SK-N-SH (cell line): ENCODE data around the gene PLCB1.

Experiments
- EP300 ChIP-seq, 2 experiments: IDR thresholded peaks; 2 replicates each; pipeline versions ENCODE4 v1.4.0 to v1.6.1; 2012; ENCODE audit warnings: borderline replicate concordance in 1 of 2, low read depth in 1 of 2, low read length in 1 of 2
- EZH2phosphoT487 ChIP-seq: fragments of 200-600 bp; sonication (generic); IDR thresholded peaks from 2 replicates; pipeline ENCODE4 v1.6.1; 2017; ENCODE audit warnings: low read depth, mixed run types, mild to moderate bottlenecking, antibody characterized with exemption, moderate library complexity, borderline replicate concordance
- FOXJ3 ChIP-seq: sonication (generic); formaldehyde crosslinking; IDR thresholded peaks from 2 replicates; pipeline ENCODE4 v1.5.1; 2020; ENCODE audit warnings: mild to moderate bottlenecking, missing genetic modification reagents
- JUND ChIP-seq: IDR thresholded peaks from 2 replicates; pipeline ENCODE4 v1.4.0; 2012
- NFIC ChIP-seq: IDR thresholded peaks from 2 replicates; pipeline ENCODE4 v1.4.0; 2012; ENCODE audit warnings: borderline replicate concordance
- TAF1 ChIP-seq: IDR thresholded peaks from 2 replicates; pipeline ENCODE4 v1.6.1; 2012; ENCODE audit warnings: low read depth, mild to moderate bottlenecking, low read length, moderate library complexity, borderline replicate concordance
- TCF12 ChIP-seq: IDR thresholded peaks from 2 replicates; pipeline ENCODE4 v1.4.0; 2012
- YY1 ChIP-seq: IDR thresholded peaks from 2 replicates; pipeline ENCODE4 v1.4.0; 2012; ENCODE audit warnings: low read depth, mild to moderate bottlenecking
- TF ChIP-seq, protein P1 (sequence below): fragments of 200-600 bp; sonication (generic); IDR thresholded peaks from 2 replicates; pipeline ENCODE4 v1.6.1; 2017; ENCODE audit warnings: antibody characterized with exemption, mild to moderate bottlenecking, moderate library complexity

DNA sequence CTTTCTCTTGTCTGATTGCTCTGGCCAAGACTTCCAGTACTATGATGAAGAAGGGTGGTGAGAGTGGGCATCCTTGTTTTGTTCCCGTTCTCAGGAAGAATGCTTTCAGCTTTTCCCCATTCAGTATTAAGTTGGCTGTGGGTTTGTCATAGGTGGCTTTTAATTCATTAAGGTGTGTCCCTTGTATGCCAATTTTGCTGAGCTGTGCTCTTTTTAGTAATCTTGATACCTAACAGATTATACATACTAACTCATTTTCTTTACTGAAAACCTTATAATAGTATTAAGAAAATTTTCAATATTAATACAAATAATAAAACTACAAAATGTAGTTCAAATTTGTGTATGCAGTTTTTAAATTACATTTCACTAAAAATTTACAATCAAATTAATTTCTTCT, 557.3 kb downstream of the PLCB1 start:
- TF ChIP-seq, protein P1, sequence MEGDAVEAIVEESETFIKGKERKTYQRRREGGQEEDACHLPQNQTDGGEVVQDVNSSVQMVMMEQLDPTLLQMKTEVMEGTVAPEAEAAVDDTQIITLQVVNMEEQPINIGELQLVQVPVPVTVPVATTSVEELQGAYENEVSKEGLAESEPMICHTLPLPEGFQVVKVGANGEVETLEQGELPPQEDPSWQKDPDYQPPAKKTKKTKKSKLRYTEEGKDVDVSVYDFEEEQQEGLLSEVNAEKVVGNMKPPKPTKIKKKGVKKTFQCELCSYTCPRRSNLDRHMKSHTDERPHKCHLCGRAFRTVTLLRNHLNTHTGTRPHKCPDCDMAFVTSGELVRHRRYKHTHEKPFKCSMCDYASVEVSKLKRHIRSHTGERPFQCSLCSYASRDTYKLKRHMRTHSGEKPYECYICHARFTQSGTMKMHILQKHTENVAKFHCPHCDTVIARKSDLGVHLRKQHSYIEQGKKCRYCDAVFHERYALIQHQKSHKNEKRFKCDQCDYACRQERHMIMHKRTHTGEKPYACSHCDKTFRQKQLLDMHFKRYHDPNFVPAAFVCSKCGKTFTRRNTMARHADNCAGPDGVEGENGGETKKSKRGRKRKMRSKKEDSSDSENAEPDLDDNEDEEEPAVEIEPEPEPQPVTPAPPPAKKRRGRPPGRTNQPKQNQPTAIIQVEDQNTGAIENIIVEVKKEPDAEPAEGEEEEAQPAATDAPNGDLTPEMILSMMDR = no peak
- TF ChIP-seq YY1 = no peak
- TF ChIP-seq EZH2phosphoT487 = no peak
- TF ChIP-seq TAF1 = no peak
- no peak for TF ChIP-seq TCF12
- no peak for TF ChIP-seq NFIC
- no peak for TF ChIP-seq FOXJ3
- TF ChIP-seq JUND = no peak
- no peak for TF ChIP-seq EP300 (IDR thresholded peaks at IDR 0.05; ENCODE audit: borderline replicate concordance in 1 of 2, low read depth in 1 of 2, low read length in 1 of 2)
